A549 (cell line): ENCODE measurements around the gene MYLK2.

Experiments
- BCL3 ChIP-seq: fragments of >200 bp; sonication (Bioruptor Twin); formaldehyde crosslinking; IDR thresholded peaks from 3 replicates; pipeline ENCODE4 v1.6.1; 2016
- BHLHE40 ChIP-seq: IDR thresholded peaks from 2 replicates; pipeline ENCODE4 v1.6.1; 2012; ENCODE audit warnings: low read depth, low read length, inconsistent platforms
- CBX8 ChIP-seq: fragments of 200-600 bp; sonication (generic); IDR thresholded peaks from 2 replicates; pipeline ENCODE4 v1.6.1; 2016
- CTCF ChIP-seq: fragments of >200 bp; sonication (Bioruptor Twin); formaldehyde crosslinking; IDR thresholded peaks from 3 replicates; pipeline ENCODE4 v1.5.1; 2016
- HMGXB4 ChIP-seq: fragments of 250-450 bp; sonication (Bioruptor Pico); IDR thresholded peaks from 2 replicates; pipeline ENCODE4 v1.5.0; 2021; ENCODE audit warnings: mild to moderate bottlenecking, moderate library complexity, borderline replicate concordance
- MYC ChIP-seq: IDR thresholded peaks from 2 replicates; pipeline ENCODE4 v1.6.1; 2012; ENCODE audit warnings: mild to moderate bottlenecking, inconsistent platforms, low read length, improper control_type of control experiment, borderline replicate concordance
- POLR2A ChIP-seq: IDR thresholded peaks from 2 replicates; pipeline ENCODE4 v1.6.1; 2012; ENCODE audit warnings: mild to moderate bottlenecking, low read length
- POLR2AphosphoS2 ChIP-seq: conservative IDR thresholded peaks from 2 replicates; pipeline ENCODE4 v1.6.1; 2012; ENCODE audit warnings: low read length, improper control_type of control experiment, inconsistent platforms
- TP53 ChIP-seq: fragments of 250-450 bp; sonication (Bioruptor Pico); IDR thresholded peaks from 2 replicates; pipeline ENCODE4 v1.5.0; 2021; ENCODE audit warnings: mild to moderate bottlenecking, moderate library complexity
- ZC3H11A ChIP-seq: fragments of 450-650 bp; IDR thresholded peaks from 2 replicates; pipeline ENCODE4 v1.6.1; 2014; ENCODE audit warnings: antibody characterized with exemption, mild to moderate bottlenecking
- ZSCAN20 ChIP-seq: fragments of 250-450 bp; sonication (Bioruptor Pico); IDR thresholded peaks from 2 replicates; pipeline ENCODE4 v1.8.0; 2022; ENCODE audit warnings: mild to moderate bottlenecking, moderate library complexity
- TF ChIP-seq, protein P1 (sequence below): fragments of 200-600 bp; sonication (generic); IDR thresholded peaks from 2 replicates; pipeline ENCODE4 v1.6.1; 2016; ENCODE audit warnings: antibody characterized with exemption, mild to moderate bottlenecking, moderate library complexity

- TF ChIP-seq CBX8 (no peak), POLR2A (no peak), CTCF (no peak), HMGXB4 (CRISPR knock-in tag) (no peak), BCL3 (no peak), MYC (no peak), BHLHE40 (no peak), ZC3H11A (no peak), POLR2AphosphoS2 (no peak), ZSCAN20 (CRISPR knock-in tag) (no peak), TP53 (CRISPR knock-in tag) (no peak)
- TF ChIP-seq, protein P1, sequence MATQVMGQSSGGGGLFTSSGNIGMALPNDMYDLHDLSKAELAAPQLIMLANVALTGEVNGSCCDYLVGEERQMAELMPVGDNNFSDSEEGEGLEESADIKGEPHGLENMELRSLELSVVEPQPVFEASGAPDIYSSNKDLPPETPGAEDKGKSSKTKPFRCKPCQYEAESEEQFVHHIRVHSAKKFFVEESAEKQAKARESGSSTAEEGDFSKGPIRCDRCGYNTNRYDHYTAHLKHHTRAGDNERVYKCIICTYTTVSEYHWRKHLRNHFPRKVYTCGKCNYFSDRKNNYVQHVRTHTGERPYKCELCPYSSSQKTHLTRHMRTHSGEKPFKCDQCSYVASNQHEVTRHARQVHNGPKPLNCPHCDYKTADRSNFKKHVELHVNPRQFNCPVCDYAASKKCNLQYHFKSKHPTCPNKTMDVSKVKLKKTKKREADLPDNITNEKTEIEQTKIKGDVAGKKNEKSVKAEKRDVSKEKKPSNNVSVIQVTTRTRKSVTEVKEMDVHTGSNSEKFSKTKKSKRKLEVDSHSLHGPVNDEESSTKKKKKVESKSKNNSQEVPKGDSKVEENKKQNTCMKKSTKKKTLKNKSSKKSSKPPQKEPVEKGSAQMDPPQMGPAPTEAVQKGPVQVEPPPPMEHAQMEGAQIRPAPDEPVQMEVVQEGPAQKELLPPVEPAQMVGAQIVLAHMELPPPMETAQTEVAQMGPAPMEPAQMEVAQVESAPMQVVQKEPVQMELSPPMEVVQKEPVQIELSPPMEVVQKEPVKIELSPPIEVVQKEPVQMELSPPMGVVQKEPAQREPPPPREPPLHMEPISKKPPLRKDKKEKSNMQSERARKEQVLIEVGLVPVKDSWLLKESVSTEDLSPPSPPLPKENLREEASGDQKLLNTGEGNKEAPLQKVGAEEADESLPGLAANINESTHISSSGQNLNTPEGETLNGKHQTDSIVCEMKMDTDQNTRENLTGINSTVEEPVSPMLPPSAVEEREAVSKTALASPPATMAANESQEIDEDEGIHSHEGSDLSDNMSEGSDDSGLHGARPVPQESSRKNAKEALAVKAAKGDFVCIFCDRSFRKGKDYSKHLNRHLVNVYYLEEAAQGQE: no peak
Measured at GRCh38 chr20:31870726-31871617, 51.8 kb downstream of the MYLK2 start.
